HG03135 (cell line): Measurements from ENCODE around the gene TMEM167B.
A peak's percentile ranks its signal among the peaks of the same experiment; 100 is the strongest.
"Not testable (repeated sequence)": the region's sequence is repeated elsewhere in the genome, so short reads cannot be mapped to it uniquely, and the experiment has no call there.

Experiments
- ATAC-seq: cut with Tn5 transposase; IDR thresholded peaks from one replicate; pipeline ENCODE4 v1.9.1; 2021; ENCODE audit warnings: mild to moderate bottlenecking, moderate library complexity; ENCODE audit not compliant: unreplicated experiment

Gene TMEM167B

DNA sequence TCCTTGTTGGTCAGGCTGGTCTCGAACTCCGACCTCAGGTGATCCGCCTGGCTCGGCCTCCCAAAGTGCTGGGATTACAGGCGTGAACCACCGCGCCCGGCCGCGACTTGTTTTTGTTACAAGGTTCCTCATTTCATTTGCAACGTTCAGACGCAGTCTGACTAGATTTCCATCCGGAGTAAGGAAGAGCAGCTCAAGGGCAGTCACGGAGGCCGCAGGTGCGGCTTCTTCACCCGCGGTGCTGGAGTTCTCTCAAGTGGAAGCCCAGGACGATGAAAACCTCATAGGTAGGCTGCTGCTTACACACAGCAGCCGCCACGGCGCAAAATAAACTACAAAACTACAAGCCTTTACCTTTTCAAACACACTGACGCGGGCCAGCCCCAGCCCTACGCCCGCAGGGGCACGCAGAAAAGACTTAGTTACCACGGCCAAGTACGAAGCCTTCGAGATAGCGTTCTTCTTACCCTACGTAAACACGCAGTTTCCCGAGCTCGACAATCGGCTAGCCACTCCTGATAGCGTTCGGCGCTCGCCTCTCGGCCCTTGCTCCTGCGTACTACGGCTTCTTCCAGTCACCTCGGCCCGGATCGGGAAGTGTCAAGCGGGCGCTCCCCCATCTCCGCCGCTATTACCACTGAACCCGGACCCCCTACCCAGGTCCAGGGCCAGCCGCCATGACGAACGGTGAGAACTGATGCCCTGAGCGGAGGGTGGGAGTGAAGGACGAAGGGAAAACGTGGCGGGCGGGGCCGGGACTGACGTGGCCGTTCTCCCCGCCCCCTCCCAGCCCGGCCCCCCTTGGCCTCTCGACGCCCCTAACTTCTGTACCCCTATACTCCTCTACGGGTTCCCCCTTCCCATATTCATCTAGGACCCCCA, at the start of gene TMEM167B:
TSS of gene TMEM167B (plus strand) at position 569 of the 882 bp plus-strand sequence. CDS start at position 678, 109 bp downstream.
- peak; percentile 89 for ATAC-seq

DNA sequence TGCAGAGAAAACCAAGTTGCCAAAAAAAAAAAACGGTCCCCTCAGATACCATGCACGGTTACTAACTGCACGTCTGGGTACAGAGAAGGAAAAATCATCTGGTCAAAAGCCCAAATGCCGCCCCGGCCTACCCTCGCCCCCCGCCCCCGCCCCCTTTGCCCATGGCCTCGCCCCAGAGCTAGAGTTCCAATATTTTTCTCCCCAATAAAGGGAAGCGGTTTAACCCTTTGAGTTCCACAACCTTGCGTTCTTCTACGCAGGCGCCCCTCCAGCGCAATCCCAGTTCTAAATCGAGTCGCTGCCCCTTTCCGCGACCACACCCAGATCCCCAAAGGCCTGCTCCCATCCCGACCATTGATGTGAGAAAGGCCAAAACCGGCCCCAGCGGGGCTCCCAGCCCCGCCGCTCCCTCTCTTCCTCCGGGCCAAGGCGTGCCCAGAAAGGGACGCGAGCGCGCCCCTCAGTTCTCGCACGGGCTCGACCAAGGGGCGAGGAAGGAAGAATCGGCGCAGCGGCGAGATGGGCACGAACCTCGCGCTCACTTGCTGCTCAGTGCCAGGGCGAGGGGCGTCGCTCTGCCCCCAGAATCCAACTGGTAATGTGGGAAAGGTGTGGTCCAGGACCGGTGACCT, 49.5 kb upstream of the TMEM167B start:
- peak; percentile 26 for ATAC-seq

DNA sequence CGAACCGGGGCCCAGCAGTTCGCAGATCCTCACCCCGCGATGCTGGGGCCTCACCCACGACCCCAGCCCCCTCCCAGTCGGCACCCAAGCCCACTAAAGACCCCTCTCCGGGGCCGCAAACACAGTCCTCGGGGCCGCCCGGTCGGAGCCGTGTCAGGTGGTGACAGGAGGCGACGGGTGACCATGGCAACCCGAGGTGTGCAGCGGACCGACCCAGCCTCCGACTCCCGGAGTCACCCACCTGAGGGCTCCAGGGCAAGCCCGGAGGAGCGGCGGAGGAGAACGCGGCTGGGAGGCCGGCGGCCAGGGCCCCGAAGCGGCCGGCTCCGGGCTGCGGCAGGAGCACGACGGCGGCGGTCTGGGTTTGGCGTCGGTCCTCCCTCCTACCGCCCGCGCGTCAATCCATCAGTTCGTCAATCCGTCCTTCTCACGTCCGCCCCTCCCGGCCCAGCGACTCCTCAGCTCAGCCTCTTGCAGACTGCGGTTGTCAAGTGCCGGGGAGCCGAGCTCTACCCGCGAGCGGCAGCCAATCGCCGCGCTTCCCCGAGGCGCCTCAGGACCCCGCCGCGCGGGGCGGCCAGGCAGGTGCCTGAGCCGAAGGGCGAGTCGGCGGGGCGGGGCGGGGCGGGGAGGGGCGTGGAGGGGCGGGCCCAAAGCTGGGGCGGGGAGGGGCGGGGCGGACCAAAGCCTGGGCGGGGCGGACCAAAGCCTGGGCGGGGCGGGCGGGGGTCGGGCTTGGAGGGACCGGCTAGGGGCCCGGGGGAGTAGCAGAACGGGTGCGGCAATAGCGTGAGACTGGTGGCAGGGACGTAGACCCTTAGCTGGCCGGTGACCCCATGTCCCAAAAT, 48.7 kb upstream of the TMEM167B start, which contains the start of gene WDR47:
TSS of gene WDR47 (minus strand) at position 482 of the 848 bp plus-strand sequence. CDS start 18,590 bp downstream, outside the sequence.
- ATAC-seq: peak; percentile 92

DNA sequence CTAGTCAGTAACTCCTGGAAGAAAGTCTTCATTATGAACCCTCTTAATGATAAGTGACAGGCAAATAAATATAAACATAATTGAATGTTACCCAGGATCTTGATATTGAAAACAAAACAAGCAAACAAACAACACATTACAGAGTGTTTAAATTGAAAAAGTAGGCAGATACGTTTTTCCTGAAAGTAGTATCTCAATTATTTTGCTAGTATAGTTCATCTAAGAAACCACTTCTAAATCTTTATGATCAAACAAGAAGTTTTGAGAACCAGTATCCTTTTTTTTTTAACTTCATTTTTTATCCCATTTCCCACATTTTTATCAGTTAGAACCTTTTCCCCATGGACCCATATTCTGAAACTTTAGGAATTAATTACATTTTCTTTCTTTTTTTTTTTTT, 45.0 kb upstream of the TMEM167B start:
- no peak for ATAC-seq

DNA sequence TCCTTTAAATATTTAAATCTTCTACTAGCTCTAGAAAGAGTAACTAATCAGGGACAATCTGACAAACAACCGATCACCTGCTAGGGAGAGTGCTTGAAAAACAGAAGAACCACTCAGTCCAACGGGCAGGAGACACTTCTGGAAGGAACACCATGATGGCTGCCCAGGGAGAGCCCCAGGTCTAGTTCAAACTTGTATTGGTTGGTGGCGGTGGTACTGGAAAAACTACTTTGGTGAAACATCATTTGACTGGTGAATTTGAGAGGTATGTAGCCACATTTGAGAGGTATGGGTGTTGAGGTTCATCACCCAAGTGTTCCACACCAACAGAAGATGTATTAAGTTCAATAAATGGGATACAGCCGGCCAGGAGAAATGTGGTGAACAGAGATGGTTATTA, 43.9 kb upstream of the TMEM167B start:
- ATAC-seq: no peak

DNA sequence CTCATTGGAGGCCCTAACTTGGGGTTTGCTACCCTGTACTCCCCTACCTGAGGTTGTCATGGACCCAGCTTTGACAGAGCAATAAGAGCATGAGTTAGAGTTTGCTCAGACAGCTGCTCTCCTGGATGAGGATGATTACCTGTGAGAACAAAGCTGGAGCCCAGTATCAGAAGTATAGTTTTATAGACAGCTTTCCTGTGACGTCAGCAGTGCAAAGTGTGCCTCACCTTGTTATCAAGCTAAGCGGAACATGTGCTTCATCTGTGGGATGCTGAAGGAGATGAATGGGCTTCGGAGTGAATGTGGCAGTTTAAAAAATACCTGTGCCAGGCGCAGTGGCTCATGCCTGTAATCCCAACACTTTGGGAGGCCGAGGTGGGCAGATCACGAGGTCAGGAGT, 43.2 kb upstream of the TMEM167B start:
- ATAC-seq: no peak

DNA sequence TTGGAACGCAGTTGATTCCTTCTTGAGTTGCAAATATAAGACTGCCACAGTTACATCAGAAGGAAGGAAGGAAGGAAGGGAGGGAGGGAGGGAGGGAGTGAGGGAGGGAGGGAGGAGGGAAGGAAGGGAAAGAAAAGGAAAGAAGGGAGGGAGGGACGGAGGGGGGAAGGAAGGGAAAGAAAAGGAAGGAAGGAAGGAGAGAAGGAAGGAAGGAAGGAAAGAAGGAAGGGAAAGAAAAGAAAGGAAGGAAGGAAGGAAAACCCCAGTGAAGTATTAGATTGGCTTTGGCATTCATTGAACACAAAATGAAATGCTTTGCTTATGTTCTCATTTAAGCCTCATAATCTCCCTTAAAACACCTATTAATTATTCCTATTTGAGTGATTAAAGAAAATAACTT, 42.2 kb upstream of the TMEM167B start:
- ATAC-seq: no peak

DNA sequence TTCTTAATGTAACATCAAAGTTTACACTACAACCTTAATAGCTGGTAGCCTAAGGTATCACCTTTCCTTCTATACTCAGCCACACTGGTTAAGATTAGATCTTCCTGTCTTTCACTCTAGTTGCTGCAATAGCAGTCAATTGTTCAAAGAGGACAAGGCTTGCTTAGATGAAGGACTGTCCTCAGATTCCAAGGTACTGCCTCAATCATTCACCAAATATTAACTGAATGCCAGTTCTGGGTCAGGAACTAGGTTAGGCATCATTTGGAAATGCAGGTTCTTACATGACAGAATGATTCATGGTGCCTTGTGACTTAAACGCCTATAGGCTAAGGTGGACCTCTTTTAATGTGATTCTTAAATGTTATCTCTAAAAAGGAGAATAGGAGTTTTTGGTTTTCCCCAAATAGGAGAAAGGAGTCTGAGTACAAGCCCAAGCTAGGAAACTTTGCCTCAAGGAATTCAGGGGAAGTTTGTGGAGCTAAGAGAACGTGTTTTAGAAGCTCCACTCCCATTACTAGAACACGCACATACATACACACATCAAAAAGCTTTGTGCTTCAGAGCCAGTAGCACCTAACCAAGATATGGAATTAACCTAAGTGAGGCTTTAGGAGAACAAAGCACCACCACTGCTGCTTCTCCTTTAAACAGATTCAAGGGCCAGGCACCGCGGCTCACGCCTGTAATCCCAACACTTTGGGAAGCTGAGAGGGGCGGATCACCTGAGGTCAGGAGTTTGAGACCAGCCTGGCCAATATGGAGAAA, 40.2 kb upstream of the TMEM167B start:
- no peak for ATAC-seq

DNA sequence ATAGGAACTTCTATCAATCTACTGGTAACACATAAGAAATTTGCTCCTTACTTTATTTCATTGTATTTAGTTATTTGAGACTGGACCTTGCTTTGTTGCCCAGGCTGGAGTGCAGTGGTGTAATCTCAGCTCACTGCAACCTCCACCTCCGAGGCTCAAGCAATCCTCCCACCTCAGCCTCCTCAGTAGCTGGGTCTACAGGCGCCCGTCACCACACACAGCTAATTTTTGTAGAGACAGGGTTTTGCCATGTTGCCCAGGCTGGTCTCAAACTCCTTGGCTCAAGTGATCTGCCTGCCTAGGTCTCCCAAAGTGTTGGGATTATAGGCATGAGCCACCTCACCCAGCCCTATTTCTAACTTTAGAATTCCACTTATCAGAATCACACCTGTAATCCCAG, 38.4 kb upstream of the TMEM167B start:
- ATAC-seq: not testable (repeated sequence)

DNA sequence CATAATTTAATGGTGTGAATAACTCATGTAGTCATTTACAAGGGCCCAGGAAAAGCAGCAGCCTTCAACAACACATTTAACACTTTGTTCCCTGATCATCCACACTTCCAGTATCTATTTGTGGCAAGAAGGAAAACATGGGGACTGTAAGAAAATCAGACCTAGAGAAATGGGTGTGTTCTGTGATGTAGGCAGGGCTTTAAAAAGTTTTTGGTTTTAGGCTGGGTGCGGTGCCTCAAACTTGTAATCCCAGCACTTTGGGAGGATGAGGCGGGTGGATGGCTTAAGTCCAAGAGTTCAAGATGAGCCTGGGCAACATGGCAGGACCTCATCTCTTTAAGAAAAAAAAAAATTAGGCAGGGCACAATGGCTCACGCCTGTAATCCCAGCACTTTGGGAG, 34.5 kb upstream of the TMEM167B start:
- no peak for ATAC-seq

DNA sequence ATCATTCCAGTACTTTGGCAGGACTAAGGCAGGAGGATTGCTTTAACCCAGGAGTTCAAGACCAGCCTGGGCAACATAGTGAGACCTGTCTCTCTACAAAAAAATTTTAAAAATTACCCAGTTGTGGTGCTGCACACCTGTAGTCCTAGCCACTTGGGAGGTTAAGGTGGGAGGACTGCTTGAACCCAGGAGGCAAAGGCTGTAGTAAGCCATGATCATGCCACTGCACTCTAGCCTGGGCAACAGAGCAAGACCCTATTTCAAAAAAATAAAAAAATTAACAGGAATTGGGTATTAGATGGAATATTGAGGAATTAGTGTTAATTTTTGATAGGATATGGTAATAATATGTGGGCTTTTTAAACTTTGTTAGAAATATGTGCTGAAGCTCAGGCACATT, 31.5 kb upstream of the TMEM167B start:
- ATAC-seq: no peak

DNA sequence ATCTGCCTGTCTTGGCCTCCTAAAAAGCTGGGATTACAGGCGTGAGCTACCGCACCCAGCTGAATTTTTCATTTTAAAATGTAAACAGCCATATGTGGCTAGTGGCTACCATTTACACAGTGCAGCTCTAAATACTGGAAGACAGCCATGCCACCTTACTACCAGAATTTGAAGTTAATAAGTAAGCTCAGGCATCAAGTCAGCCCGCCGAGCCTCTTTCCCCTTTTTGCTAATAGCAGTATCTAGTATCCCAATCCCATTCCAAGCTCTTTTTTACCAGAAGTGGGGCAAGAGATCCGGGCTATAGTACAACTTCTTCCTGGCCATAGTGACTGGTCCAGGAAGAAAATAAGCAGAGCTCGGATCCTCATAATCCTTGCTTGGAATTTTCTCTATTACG, 29.9 kb upstream of the TMEM167B start:
- ATAC-seq: no peak

DNA sequence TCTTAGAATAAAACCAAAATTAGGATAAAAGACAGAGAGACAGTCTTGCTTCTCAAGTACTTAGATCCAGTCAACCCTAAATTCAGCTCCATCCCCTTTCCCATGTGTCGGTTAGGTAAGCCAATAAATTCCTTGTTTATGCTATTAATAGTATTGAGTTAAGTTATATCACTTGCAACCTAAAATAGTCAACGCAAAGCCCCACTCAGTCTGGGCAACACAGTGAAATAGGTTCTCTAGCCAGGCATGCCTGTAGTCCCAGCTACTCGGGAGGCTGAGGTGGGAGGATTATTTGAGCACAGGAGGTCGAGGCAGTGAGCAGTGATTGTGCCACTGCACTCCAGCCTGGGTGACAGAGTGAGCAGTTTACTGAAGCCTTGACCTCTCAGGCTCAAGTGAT, 29.4 kb upstream of the TMEM167B start:
- ATAC-seq: no peak

DNA sequence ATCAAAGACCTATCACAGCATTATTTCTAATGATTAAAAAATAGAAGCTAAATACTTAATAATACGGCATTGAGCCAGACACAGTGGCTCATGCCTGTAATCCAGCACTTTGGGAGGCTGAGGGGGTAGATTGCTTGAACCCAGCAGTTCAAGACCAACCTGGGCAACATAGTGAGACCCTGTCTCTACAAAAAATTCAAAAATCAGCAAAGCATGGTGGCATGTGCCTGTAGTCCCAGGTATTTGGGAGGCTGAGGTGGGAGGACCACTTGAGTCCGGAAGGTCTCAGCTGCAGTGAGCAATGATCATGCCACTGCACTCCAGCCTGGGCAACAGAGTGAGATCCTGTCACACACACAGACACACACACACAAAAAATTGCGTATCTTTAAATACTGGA, 25.4 kb upstream of the TMEM167B start:
- no peak for ATAC-seq

DNA sequence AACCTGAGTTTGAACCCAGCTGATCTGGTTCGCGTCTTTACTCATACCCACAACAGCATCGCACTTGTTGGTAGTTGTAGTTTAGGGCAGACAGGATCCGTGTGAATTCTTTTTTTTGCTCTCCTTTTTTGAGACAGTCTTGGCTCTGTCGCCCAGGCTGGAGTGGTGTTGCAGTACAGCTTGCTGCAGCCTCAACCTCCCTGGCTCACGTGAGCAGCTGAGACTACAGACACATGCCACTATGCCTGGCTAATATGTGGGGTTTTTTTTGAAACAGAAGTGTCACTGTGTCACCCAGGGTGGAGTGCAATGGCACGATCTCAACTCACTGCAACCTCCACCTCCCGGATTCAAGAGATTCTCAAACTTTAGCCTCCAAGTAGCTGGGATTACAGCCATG, 22.7 kb upstream of the TMEM167B start:
- no peak for ATAC-seq

DNA sequence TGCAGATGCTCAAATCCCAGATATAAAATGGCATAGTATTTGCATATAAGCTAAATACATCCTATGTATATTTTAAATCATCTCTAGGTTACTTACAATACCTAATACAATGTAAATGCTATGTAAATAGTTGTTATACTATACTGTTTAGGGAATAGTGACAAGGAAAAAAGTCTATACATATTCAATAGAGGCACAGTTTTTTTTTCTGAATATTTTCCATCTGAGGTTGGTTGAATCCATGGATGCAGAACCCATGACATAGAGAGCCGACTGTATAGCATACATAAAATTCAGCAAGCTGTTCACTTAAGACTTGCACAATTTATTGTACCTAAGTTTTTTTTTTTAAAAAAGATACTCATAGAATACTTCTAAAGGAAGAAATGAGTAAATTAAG, 21.3 kb upstream of the TMEM167B start:
- ATAC-seq: no peak

DNA sequence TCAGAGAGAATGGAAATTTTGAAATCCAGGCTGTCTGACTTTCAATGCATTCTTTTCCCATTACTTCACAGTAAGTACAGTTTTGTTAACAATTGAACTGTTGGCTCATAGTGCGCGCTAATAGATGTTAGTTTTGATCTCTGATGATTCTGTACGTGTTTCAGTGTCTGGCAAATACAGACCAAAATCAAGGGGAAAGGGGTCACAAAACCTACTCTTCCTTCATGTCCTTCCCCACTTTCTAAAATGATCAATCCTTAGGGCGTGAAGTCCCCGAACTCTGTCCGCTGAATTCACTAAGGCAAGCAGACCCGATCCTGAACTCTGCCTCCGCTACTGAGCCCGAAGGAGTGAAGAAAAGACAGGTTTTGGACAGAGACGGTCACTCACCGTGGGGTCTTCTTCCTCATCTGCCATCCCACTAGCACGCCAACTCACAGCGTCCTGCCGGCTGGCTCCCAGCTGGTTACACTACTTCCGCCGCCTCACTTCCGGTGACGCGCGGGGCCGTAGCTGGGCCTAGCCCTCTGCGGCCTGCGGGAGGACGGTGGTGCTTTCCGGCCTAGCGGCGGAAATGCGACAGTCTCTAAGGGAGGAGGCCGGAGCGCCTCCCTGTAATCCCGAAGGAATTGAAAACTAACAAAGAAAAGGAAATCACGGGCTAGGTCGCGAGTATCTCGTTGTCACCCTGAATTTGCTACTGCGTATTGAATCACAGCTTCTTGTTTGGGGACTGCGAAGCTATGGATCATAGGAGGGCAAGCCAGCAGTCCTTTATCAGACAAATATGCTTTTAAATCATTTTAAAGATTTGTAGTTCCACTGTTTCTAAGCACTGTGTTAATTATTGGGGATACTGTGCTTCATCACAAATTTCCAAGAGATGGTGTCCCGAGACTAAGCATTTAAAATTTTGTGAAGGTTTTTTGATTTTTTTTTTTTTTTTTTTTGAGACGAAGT, 14.8 kb upstream of the TMEM167B start, which contains the start of gene TAF13:
TSS of gene TAF13 (minus strand) at position 473 of the 960 bp plus-strand sequence. CDS start at position 417, 56 bp downstream.
- peak; percentile 98 for ATAC-seq

DNA sequence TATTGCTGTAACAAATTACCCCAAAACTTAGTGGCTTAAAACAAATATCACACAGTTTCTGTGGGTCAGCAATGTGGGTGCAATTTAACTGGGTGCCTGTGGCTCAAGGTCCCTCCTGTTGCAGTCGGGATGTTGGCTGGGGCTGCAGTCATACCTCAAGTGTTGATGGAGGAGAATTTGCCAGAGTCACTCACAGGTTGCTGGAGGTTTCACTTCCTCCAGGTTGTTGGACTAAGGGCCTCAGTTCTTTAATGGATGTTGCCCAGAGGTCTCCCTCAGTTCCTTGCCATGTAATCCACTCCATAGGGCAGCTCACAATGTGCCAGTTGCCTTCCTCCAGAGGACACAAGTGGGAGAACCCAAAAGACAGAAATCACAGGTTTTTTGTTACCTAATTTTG, 12.2 kb upstream of the TMEM167B start:
- no peak for ATAC-seq

DNA sequence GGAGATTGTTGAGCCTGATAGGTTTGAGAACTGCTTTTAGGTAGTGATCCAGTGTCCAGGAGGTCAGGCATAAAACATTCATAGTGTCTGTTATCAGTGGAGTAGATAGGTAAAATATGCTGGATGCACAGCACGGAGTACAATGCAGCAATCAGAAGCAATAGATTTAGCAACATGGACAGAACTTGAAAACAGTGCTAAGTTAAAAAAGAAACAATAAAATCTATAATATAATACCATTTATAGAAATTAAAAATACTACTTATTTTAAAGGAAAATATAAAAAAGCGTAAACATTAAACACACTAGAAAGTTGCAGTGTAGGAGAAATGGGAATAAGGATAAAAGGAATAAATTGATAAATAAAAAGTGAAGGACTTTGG, 11.3 kb upstream of the TMEM167B start:
- no peak for ATAC-seq
